ENCODE data around the gene MYH9.

Gene MYH9

GRCh38 chr22:36366291-36366708 is 21.5 kb downstream of the MYH9 start:
- no peak for DNase-seq

DNA sequence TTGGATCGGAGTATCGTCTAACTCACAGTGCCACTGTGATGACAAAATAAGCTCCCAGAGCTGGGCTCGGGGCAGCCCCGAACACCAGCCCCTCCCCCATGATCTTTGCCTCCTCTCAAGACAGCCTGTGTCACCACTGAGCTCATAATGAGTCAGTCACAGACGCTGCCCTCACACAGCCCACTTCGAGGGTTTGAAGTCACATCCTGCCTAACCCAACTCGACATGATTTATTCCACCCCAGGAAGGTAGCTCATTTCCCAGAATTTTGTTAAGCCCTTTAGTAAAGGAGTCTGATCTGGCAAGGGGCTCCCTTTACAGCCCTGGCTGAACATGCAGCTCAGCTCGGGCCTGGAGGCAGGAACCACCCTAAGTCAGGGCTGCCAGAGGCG is 22.8 kb downstream of the MYH9 start:
- peak; percentile 83 for DNase-seq

DNA sequence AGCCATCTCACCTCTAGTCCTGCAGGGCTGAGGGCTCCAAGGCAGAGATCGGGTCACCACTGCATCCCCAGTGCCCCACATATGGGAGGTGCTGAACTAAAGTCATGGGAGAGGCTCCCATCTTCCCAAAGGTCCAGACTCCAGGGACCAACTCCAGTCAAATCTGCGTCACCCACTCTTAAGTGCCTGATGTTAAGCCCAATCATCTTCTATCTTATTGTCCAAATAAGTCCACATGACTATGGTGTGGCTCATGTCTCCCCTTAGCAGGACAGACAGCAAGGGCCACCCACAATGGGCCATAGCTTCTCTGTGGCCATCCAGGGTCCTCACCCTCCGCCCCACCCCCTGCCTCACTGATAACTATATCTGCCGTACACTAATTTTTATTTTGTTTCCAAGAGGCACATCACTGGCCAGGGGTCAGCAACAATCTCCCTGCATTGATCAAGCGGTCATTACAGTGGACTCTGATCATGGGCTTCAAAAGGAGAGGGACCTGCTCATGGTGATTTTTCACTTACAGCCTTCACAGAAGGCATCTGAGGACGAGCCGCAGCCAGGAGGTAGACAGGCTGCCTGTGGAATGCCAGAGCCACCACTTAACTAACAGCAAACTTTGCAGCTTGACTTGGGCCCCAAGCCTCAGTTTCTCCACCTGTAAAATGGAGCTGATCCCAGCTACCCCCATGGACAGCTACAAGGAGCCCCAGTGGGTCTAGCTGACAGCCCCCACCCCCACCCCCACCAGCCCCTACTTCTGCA is 23.3 kb downstream of the MYH9 start:
- DNase-seq = no peak

GRCh38 chr22:36363349-36363981 is 24.3 kb downstream of the MYH9 start:
- no peak for DNase-seq

GRCh38 chr22:36362932-36363331 is 24.8 kb downstream of the MYH9 start:
- no peak for DNase-seq

GRCh38 chr22:36362075-36362474 is 25.7 kb downstream of the MYH9 start:
- DNase-seq = no peak

DNA sequence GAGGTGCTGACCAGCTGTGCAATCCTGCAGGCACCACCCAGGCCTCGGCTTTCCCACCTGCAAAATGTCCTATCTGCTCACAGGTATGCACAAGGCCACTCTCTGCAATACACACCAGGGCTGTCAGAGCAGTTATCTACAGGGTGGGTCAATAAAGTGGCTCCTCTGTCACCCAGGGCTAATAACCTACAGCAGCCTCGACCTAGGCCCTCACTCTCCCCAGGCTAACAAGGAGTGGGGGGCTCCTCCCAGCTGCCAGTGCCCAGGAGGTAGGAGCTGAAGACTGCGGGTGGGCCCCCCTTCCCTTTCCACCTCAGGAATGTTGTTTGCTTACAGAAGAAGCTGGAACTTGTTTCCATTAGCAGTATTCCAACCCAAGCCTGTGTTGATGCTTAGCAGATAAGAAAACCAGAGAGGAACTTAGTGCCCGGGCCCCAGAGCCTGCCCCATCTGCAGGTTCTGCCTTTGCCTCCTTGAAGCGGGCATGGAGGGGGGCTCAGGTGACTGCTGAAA is 26.8 kb downstream of the MYH9 start:
- DNase-seq = no peak

GRCh38 chr22:36360011-36360410 is 27.8 kb downstream of the MYH9 start:
- no peak for DNase-seq

- no peak for DNase-seq
Measured at GRCh38 chr22:36359470-36359996, 28.2 kb downstream of the MYH9 start.

DNA sequence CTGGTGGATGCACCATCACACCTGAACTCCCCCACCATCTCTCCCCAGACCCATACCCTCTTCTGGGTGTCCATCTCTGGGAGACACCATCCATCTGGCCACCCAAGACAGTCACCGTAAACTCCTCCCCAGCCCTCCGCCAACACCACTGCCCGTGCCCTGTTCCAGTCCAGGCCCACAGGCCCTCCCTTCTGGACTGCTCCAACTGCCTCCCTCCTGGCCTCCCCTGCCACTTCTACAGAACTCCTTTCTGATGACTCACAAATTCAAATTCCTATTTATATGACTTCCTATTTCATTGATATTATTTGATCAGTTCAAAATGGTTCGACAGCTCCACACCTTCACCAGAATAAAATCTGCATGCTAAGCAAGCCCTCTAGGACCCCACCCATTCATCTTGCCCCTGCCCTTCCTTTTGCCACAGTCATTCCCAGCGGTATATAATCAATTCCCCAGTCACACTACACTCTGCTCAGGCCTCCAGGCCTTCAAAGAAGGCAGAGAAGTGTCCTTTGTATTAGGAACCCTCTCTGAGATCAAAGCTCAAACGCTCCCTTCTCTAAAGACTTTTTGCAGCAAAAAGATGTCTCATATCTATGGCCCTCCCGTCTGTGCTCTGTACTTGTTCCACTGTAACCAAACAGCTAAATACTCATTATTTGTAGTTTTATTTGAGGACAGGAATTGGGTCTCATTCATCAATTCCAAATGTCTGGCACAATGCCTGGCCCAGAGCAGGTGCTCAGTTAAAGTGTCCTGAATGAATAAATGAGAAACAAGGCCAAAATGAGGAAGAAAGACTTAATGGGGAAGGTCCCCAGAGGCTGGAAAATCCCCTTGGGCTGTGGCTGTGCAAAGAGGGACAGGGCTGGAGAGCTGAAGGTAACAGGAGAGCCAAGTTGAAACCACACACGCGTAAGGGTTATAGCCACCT is 29.0 kb downstream of the MYH9 start:
- no peak for DNase-seq

DNA sequence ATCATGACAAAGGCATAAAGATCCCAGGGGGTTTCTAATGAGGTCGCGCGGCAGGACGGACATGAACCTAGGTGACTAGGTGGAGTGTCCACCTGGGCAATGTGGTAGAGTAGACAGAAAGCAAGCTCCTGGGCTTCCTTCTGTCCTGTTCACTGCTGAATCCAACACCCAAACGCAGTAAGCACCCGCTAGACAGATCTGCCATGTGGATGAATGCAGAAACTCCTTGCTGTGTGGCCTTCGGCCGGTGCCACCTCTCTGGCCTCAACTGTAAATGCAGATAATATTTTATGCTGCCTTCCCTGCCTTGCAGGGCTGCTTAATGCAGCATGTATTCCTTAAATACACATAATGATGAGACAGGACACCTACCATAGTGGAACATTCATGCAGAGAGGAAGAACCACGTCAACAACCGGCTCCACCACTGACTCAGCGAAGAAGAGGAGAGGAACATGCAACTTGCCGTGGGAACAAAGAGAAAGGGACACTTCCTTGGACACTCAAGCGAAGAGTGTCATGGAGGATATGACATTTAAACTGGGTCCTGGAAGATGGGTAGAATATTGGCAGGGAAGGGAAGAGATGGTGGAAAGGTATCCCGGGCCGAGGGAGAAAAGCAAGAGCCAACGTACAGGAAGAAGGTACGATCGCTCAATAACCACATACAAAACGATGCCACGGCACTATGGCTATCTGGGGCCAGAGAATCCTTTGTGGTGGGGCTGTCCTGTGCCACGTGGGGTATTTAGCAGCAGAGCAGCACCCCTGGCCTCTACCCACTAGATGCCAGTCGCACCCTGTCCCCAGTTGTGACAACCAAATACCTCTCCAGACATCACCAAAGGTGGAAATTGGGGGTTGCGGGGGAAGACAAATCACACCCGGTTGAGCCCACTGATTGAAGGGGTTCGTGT is 30.8 kb downstream of the MYH9 start:
- DNase-seq = peak; percentile 68

DNA sequence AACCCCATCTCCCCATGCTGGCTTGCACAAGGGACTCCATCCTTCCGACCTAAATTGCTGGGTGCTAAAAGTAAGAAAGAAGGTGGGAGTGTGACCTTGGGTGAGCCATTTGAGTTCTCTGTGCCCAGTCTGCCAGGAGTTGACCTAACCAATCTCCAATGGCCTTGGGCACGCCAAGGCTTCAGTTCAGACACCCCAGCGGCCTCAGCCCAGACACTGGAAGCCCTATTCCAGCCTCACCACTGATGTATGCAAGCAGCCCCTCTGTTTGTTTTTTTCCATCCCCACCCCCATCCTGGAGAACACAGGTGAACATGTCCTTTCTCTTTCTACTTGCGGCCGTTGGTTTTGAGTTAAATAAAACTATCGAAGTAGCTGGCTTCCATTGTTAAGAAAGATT is 31.9 kb downstream of the MYH9 start:
- no peak for DNase-seq

DNA sequence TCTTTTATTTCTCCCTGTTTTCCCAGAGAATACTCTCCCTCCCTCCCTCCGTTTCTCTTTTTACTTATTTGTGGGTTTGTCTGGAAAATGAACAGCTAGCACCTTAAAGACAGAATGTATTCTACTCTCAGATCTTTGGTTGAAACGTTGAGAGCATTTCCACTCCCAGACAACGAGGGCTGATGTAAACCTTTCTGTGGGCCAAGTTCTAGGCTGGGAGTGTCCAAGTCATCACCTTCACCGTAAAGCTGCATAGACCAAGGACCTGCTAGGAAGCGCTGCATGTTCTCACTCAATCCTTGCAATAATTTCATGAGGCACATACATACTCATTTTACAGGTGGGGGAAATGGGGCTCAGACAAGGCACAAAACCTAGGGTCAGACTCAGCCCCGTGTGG is 32.4 kb downstream of the MYH9 start:
- DNase-seq = no peak

- no peak for DNase-seq
Measured at GRCh38 chr22:36352803-36353507, 34.8 kb downstream of the MYH9 start.

DNA sequence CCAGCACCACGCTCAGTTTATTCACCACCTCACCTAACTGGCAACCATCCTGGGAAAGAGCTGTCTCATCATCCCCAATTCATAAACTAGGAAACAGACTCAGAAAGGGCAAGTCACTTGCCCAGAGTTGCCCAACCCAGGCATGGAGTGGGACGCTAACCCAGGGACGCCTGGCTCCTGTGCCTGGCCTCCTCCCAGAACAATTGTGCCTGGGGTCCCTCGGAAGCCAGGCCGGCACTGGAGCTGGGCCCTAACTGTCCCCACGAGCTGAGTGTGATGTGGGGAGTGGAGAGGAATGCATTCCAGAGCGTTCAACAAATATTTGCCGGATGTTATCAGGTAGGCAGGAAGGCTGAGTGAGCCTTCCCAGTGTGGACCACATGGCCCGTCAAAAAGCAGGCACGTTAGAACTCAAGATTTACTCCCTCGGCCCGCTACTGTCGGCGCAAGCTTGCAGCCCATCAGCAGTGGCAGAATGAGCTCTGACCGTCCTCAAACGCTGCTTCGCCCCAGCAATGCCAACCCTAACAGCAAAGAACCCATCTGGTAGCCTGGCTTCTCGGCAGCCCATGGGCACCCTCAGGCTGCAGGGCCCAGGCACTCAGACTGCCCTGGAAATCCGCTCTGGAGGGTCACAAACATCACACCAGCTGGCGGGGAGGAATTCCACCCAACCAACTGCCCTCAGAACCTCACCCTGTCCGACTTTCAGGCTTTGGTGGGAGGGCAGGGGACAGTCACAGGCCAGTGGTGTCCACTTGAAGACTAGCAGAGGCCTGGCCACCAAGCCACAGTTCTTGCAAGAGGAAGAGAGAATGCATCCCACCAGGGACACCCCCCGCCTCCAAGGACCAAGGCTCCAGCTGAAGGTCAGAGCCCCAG is 35.6 kb downstream of the MYH9 start:
- no peak for DNase-seq

DNA sequence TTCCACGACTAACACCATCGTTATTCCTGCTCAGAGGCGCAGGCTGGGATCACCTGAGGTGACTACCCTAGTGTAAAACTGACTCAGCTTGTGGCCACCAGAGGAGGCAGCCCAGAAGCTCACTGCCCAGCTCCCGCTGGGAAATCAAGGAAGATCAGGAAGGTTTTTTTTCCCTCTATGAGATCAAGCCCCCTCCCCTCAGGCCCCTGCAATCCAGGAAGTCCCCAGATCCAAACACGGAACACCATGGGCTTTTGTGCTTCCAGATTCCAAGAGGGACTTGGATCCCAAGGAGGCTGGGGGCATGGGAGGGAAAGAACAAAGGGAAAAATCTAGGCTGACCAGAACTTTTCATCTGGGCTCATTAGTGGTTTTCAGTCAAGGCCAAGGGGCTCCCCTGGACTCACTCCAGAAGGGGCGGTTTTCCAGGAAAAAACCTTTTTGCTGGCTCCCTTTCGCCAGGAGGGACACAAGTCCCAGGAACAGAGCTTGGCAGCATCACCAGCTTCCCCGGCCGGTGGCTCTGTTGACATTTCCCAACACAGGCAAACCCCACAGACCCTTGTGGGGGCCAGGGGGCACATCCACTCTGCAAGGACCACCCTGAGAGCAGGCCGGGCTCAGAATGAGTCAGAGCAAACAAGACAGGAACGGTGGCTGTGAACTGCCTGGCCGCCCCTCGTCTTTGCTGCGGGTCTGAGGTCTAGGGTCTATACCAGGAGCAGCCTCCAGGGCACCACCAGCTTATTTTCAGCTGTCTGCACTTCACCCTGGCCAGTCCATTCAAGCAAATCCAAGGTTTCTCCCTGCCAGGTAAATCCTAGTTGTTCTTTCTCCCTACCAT is 36.8 kb downstream of the MYH9 start:
- DNase-seq = no peak

GRCh38 chr22:36349726-36350125 is 38.0 kb downstream of the MYH9 start:
- no peak for DNase-seq

- no peak for DNase-seq
Measured at GRCh38 chr22:36348760-36349159, 39.0 kb downstream of the MYH9 start.

- DNase-seq = no peak
Measured at GRCh38 chr22:36347094-36347493, 40.7 kb downstream of the MYH9 start.

All from activated T-cell treated with anti-CD3 and anti-CD28 coated beads, Interleukin-2, amount 50 U/mL, for 1 hour (primary cell).